Heart left ventricle (tissue), 13 donors: ENCODE measurements around the gene SERPINA1.

ENCODE experiments used
- POLR2A ChIP-seq, 2 donors: fragments of 450-650 bp; IDR thresholded peaks; one replicate each; pipeline ENCODE4 v1.6.1; 2017; ENCODE audit warnings: antibody characterized with exemption in 2 of 2, mild to moderate bottlenecking in 2 of 2, moderate library complexity in 2 of 2
- TF ChIP-seq, protein P1 (sequence below), 12 donors: fragments of 200-600 bp; sonication (generic) in 4 of 12; IDR thresholded peaks; one replicate each; pipeline versions ENCODE4 v1.5.0 to v1.8.0; 2018 to 2022; ENCODE audit warnings: antibody characterized with exemption in 12 of 12, mild to moderate bottlenecking in 5 of 12
- donor health status: ischemic (EF 13 %, LVEDD 7.1; RV severe dilation, severe dysfunction).
- donor health status: DM: no; HTN: yes; CAD: no.
- donor health status: DM: no; HTN: no; CAD: no.
- donor health status: ischemic (EF 25% LVEDD 6.9; RV normal size, moderate dysfunction).
- donor health status: ischemic (EF 25% LVEDD 5.7; RV mildly dilated, moderate dysfunction).
- donor health status: ischemic (EF 35%, LVEDD 5.7; RV mildly dilated, moderate dysfunction).
- donor health status: nonischemic (EF 11% LVEDD 7.7; RV severe dilation, severe dysfunction).
- donor health status: DM: yes; HTN: yes; CAD: no.
- donor health status: PGD.
- donor health status: ischemic (EF 29% LVEDD 5.4; RV normal size, mild dysfunction).
- donor health status: nonischemic (EF 23%, LVEDD 6.1; RV moderate dilation, normal function).

DNA sequence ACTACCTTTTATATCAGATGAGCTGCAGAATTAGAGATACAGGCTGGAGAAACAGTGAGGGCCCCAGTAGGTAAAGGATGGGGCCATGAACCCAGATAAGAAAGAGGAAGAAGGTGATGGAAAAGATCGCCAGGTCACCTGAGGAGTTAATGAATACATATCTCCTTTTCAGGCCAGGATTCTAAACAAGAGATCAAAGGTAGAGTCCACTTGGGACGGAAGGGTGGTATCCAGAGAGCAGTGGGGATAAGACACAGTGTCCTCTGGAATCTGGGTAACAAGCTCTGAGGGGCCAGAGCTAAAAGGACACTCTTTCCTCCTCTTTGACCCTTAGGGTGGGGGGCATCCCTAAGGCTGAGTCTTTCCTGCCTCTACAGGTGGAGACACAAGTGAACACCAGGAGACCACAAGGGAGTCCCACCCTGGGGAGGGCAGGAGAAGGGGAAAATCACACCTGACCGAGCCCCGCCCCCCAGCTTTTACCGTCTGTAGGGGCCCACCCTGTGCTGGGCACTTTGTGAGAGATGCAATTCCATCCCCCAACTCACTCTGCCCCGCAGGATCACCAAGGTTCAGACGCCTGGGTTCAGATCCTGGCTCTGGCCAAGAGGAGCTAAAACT, 27.3 kb downstream of the SERPINA1 start:
- TF ChIP-seq, protein P1, sequence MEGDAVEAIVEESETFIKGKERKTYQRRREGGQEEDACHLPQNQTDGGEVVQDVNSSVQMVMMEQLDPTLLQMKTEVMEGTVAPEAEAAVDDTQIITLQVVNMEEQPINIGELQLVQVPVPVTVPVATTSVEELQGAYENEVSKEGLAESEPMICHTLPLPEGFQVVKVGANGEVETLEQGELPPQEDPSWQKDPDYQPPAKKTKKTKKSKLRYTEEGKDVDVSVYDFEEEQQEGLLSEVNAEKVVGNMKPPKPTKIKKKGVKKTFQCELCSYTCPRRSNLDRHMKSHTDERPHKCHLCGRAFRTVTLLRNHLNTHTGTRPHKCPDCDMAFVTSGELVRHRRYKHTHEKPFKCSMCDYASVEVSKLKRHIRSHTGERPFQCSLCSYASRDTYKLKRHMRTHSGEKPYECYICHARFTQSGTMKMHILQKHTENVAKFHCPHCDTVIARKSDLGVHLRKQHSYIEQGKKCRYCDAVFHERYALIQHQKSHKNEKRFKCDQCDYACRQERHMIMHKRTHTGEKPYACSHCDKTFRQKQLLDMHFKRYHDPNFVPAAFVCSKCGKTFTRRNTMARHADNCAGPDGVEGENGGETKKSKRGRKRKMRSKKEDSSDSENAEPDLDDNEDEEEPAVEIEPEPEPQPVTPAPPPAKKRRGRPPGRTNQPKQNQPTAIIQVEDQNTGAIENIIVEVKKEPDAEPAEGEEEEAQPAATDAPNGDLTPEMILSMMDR (IDR thresholded peaks at IDR 0.05) = no peak
- no peak for TF ChIP-seq POLR2A (IDR thresholded peaks at IDR 0.05)
